Measurements from ENCODE around the gene SCGB1D1.

- TF ChIP-seq GATA3 (IDR thresholded peaks at IDR 0.05; ENCODE audit: low read depth, low read length) (no peak), GATA2 (IDR thresholded peaks at IDR 0.05; ENCODE audit: low read depth, low read length) (no peak)
Measured at GRCh38 chr11:62169448-62169847, 20.6 kb upstream of the SCGB1D1 start.

Measured in SH-SY5Y (cell line).